Measurements from ENCODE around the gene DOCK2.

DNA sequence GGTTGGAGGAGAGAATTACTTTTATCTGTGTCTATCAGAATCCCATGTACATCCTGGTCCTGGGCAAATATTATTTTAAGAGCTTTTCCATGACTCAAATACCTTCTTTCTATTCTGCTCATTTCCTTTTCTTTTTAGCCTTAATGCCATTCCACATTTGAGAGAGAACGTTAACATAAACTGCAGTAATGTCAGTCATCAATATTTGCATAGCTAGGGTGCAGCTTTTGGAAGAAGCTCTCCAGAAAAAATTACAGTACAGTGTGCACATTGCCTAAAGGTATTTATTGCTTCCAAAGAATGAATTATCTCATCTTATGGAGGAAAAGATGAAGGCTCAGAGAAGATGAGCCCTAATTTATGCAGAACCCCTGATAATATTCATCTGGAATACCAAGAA, 284.9 kb downstream of the DOCK2 start:
- no peak for TF ChIP-seq CTCF (conservative IDR thresholded peaks at IDR 0.05; ENCODE audit: low read depth, low read length)
- no peak for TF ChIP-seq EZH2 (IDR thresholded peaks at IDR 0.05; ENCODE audit: borderline replicate concordance, low read depth, low read length, poor library complexity, severe bottlenecking)

Data from A673 (cell line).